Dedifferentiated amniotic fluid mesenchymal stem cell (primary cell): Measurements from ENCODE around the gene NRCAM.

Source experiments
- DNase-seq: peaks from one replicate; pipeline ENCODE4 v3.0.0-alpha.2; 2016; ENCODE audit errors: extremely low spot score

The NRCAM gene

DNA sequence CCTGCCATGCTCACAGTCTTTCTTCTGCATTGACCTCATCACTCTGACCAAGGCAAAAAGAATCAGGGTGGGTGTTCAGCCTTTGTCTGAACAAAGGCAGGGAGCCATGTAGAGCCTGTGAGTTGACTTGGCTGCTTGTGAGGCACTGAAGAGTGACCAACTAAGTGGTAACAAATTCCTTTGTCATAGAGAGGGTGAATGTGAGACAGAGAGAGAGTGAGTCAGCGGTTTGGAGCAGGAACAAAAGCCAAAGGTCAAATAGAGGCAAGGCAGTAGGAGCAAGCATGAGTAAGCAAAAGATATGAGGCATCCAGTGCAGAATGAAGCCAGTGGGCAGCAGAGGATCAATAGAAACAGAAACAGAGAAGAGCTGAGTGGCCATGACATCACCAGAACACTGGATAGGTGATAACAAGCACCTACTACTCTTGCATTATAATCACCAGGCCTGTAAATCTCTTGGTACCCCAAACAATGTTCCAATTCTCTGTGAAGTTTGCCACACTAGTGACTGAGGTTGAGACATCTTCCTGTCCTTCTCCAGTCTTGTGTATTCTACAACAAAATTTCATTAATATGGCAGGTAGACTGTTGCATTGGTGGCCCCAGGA, 209.9 kb downstream of the NRCAM start:
- DNase-seq: peak; percentile 70

GRCh38 chr7:108245523-108246226, 210.6 kb downstream of the NRCAM start:
- no peak for DNase-seq

DNA sequence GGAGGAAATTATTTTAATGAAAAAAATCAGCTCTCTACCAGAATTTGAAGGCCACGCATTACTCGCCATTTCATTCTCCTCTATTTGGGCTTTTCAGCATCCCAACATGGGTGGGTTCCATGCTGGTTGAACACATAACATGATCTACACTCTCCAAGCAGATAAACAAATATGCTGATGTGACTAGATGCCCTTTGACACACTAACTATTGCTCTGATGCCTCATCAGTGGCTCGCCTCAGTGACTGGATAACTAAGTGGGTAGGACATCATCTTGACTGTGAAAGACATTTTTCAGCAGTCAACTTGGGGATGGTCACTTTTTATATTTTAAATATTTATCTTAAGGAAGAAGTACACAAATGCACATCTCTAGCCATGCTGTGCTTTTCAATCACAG, 212.1 kb downstream of the NRCAM start:
- DNase-seq: no peak

DNA sequence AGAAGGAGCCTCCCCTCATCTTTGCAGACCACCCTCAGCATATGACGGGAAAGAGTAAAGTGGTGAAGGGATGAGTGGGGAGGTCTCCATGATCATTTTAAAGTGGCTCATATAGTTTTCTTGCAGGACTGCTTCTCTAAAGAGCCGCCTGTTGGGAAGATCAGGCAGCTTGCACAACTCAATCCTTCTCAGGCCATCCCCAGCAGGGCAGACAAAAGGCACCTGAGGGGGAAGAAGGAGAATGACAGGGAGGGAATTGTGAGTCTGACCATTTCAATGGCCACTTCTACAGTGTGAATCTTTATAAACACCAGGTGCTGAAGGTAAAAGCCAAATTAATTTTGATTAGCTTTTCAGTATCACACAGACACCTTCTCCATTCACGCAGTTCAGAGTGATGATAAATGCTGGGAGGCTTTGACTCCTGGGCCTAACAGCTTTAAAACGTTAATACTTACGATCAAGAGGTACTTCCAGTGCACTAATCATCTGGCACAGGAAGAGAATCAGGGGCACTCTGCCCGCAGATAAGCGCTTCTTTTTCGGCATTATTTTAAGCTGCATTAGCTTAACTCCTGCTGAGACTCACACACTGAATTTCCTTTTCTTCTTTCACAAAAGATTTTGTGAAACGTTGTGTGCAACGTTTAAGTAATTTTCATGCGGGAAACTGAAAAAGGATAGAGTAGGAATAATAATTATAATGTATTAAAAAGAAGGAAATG, 216.6 kb downstream of the NRCAM start:
- no peak for DNase-seq

DNA sequence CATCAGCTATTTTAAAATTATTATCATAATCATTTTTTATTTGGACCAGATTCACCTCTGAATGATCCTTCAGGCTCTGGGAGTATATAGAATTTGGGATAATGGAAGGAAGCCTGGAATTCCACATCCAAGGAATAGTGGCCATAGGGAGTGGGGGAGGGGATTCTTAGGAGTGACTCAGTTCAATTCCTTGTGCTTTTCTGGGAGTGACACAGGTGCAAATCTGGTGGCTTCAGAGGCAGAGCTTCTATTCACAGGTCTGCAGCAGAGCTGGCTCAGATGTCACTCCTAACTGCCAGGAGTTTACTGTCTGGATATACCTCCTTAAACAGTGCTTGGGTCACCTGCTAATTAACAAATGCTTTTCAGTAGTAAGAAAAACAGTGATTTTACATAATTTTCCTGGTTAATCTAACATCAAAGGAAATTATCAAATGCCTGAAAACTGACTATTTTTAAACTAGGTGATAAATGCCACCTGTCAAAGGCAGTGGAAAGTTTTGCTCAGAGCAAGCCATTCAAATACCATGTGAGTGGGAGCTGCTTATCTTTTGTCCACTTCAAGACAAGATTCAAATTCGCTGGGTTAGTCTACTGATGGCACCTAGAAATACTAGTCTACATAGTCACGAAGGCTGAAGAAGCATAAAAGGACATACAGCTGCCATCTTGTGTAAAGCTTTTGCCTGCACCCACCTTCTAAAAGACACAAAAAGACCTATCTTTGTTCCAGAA, 219.4 kb downstream of the NRCAM start:
- no peak for DNase-seq

DNA sequence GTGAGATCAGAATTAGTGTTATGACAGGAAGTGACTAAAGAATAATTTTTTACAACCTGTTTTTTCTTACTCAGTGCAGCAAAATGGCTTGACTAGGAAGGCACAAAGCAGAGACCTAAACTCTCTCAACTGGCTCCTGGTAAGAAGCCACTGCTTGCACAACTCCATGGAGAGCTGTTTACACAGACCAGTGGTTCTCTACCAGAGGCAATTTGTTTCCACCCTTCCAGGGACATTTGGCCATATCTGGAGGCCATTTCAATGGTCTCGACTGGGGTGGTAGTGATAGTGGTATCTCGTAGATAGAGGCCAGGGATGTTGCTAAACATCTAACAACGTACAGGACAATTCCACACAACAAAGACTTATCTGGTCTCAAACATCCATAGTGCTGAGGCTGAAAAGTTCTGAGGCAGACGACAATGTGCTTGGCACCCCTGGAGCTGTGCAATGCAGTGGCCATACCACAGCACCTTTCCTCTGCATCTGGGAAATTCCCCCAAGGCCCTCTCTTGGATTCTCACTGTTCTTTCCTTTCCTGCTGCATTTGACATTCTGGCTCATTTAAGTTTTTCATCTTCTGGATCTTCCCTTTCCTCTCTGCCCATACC, 220.7 kb downstream of the NRCAM start:
- no peak for DNase-seq

- DNase-seq: peak; percentile 50
Observed at GRCh38 chr7:108234971-108235450, 221.2 kb downstream of the NRCAM start.

GRCh38 chr7:108234281-108234680, 222.0 kb downstream of the NRCAM start:
- no peak for DNase-seq

GRCh38 chr7:108232076-108232475, 224.2 kb downstream of the NRCAM start:
- no peak for DNase-seq

DNA sequence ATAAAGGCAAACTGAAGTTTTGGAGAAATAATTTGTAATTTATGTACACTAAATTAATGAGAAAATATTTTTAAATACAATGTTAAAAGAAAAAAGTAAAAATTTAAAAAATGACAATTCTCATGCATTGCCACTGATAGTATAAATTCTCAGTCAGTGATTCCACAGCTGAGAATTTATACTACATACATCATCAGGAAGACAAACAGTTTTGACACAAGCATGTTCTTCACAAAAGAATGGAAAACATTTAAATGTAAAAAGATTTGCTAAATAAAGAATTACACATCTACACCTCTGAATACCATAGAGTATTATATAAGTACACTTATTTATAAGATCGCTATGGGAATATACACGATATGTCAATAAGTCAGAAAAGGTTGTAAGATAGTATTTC, 225.0 kb downstream of the NRCAM start:
- no peak for DNase-seq

DNA sequence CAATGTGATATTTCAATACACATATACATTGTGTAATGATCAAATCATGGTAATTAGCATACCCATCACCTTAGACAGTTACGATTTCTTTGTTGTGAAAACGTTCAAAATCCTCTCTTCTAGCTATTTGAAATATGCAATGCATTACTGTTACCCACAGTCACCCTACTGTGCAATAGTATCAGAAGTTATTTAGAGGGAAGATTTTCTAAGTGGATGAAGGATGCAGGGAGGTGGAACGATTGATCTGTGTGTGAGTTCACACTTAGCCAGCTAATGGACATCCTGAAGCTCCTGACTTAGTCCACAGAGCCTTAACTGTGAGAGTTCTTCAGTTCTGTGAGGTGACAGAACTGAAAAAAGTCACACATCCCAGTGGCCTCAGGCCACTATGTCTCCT, 228.9 kb downstream of the NRCAM start:
- DNase-seq: no peak

GRCh38 chr7:108226816-108227299, 229.4 kb downstream of the NRCAM start:
- no peak for DNase-seq

GRCh38 chr7:108225531-108226181, 230.6 kb downstream of the NRCAM start:
- no peak for DNase-seq

GRCh38 chr7:108224387-108224786, 231.8 kb downstream of the NRCAM start:
- DNase-seq: no peak

- DNase-seq: peak; percentile 27
Observed at GRCh38 chr7:108222236-108222892, 233.9 kb downstream of the NRCAM start.

DNA sequence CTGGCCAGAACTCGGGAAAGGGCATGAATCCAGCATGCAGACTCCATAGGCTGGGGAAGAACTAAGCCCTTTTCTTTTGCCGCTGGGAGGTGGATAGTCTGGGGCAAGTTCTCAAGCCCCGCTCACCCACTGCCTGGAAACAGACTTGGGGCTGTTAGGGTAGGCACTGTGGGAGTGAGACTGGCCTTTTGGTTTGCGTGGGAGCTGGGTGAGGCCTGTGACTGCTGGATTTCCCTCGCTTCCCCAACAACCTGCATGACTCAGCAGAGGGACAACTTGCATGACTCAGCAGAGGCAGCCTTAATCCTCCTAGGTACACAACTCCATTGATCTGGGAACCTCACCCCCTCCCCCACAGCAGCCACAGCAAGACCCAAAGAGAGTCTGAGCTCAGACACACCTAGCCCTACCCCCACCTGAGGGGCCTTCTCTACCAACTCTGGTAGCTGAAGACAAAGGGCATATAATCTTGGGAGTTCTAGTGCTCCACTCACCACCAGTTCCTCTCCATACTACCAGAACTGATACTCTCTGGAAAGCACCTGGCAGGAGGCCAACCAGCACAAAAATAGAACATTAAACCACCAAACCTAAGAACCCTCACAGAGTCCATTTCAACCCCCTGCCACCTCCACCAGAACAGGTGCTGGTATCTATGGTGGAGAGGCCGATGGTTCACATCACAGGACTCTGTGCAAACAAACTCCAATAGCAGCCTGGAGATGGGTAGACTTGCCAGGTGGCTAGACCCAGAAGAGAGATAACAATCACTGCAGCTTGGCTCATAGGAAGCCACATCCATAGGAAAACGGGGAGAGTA, 244.6 kb downstream of the NRCAM start:
- no peak for DNase-seq

- no peak for DNase-seq
Observed at GRCh38 chr7:108210796-108211195, 245.4 kb downstream of the NRCAM start.

GRCh38 chr7:108205311-108205710, 250.9 kb downstream of the NRCAM start:
- no peak for DNase-seq

DNA sequence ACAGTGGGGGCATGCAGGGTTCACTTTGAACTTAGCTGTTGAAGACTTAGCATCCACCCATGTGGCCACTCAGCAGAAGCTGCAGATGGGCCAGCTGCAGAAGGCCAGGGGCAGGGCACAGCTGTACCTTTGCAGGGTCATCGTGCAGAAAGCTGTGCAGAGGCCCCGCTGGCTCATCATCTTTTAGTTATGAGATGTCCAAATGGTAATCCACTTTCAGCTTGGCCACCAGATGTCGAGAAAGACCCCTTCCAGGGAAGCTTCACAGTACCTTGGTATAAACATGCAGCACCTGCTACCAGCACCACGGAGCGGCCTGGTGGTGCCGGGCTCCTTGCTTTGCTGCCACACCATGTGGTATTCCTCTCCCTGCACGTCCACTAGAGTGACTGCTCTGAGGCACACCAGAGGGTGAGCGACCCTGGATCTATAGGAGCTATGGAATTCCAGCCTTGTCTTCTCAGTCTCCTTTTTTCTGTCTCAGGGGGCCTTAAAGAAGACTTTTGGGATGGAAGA, 251.9 kb downstream of the NRCAM start:
- DNase-seq: no peak
